Activated T-cell treated with anti-CD3 and anti-CD28 coated beads, Interleukin-2, amount 50 U/mL, for 1 hour (primary cell): ENCODE results near the gene FRY.

ENCODE experiments used
- DNase-seq: peaks from one replicate; pipeline ENCODE4 v3.0.0-alpha.2; 2020

Gene FRY

DNA sequence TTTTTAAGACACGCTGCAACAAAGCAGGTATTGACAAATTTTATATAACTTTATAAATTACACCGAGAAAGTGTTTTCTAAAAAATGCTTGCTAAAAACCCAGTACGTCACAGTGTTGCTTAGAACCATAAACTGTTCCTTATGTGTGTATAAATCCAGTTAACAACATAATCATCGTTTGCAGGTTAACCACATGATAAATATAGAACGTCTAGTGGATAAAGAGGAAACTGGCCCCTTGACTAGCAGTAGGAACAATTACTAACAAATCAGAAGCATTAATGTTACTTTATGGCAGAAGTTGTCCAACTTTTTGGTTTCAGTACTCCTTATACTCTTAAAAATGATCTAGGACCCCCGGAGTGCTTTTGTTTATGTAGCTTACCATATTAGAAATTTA is 284.9 kb downstream of the FRY start:
- no peak for DNase-seq

DNA sequence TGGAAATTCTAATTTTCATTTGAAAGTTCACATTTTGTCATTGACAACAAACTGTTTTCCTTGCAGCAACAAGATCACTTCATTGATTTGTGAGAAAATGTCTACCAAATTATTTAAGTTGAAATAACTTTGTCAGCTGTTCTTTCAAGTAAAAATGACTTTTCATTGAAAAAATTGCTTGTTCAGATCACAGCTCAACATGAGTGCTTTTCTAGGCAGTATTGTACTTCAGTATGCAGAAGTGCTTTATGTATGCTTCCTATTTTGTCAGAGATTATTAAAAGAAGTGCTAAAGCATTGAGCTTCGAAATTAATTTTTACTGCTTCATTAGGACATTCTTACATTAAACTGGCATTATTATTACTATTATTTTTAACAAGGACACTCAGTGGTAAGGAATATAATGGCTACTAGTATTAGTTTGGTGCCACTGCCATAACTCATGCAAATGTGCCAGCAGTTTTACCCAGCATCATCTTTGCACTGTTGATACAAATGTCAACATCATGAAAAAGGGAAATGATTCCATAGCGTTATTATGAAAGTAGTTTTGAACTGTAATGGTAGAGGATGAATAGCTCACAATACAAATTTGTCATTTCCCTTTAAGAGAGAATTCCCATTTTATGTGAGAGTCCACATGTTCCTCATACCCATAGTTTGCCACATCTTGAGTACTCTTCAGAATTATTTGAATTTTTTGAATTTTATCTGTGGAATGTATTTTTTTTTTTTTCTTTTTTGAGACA is 286.3 kb downstream of the FRY start:
- DNase-seq, result no peak

DNA sequence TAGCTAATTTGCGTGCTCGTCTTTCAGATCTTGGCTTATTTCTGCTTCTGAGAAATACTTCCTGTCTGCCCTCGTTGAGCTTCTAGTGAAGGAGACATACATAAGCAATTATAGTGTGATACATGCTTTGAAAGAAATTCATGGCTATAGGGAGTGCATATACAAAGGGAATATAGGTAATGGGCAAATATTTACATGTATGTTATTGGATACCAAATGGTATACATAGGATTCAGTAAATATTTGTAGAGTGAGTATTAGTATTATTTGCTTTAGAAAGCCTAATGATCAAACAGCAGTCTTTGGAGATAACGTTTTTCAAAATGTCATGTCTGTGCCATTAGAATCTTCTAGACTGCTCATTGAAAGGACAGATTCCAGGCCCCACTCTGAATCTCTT is 289.0 kb downstream of the FRY start:
- no peak for DNase-seq

DNA sequence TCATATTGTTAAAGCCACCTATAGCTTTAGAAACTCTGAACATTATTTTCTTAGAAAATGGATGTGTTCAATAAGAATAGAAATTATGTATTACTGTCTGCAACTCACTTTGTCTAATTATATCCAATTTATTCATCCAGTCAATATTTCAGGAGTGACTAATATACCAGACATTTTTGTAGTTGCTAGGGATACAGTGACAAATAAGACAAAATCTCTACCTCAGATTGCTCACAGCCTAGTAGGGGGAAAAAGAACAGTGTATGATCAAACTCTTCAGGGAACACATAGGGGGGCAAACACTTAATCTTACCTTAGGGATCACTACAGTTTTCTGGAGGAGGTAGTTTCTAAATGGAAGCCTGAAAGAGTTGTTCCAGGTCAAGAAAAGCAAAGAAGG is 292.3 kb downstream of the FRY start:
- no peak for DNase-seq

DNA sequence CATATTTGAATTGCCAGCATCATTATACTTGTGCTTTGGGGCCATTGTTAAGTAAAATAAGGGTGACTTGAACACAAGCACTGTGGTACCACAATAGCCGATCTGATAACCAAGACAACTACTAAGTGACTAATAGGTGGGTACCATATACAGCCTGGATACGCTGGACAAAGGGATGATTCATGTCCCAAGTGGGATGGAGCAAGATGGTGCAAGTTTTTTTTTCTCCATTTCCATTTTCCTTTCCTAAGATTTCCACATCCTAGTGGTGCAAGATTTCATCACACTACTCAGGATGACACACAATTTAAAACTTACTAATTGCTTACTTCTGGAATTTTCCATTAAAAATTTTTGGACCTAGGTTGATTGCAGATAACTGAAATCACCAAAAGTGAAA is 298.9 kb downstream of the FRY start:
- no peak for DNase-seq

DNA sequence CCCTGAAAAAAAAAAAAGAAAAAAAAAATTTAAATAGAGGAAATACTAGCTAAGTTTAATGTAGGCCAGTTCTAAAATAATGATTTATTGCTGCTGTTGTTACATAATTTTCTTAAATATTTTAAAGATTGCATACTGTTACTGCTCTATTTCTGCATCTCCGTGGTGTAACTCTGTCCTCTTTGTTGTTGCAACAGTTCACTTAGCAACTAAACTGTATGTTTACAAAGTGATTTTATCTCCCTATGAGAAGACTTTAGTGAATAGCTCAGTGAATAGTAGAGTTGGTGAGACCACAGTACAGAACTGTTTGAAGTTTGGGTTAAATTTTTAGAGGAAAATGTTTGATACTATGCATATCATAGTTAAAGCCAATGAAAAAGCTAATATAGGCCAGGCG is 303.1 kb downstream of the FRY start:
- no peak for DNase-seq

DNA sequence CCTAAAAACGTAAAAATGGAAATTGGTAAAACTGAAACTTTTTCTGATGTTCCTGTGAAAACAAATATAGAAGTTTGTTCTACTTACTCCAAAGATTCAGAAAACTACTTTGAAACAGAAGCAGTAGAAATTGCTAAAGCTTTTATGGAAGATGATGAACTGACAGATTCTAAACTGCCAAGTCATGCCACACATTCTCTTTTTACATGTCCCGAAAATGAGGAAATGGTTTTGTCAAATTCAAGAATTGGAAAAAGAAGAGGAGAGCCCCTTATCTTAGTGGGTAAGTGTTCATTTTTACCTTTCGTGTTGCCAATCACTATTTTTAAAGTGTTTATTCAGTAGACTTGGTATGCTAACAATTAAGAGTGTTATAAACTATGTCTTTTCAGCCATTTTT is 309.3 kb downstream of the FRY start:
- no peak for DNase-seq

DNA sequence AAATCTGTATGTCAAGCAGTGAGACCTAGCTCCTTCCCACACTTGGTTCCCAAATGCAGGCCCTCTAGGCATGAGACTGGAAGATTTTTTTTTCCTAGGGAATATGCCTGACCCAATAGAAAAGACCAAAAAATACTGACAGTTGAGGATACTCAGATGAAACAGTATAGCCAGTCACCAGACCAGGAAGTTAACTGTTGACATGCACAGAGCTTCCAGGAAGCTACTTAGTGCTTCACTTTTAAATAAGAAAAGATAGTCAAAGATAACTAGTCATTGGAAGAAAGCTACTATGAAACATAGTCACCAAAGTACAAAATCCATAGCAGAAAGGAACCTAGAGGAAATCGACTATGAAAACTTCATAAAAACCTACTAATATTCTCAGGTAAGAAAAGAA is 316.1 kb downstream of the FRY start:
- DNase-seq, result no peak
